Panc1 (cell line): ENCODE measurements around the gene MAMDC2.

ENCODE experiments used
- CTCF ChIP-seq: fragments of 450-650 bp; IDR thresholded peaks from 2 replicates; pipeline ENCODE4 v1.5.1; 2017; ENCODE audit warnings: mild to moderate bottlenecking
- POLR2AphosphoS5 ChIP-seq: IDR thresholded peaks from 2 replicates; pipeline ENCODE4 v1.6.1; 2012; ENCODE audit warnings: mild to moderate bottlenecking, low read depth, low read length, moderate library complexity
- TCF7L2 ChIP-seq: IDR thresholded peaks from 2 replicates; pipeline ENCODE4 v1.6.1; 2011; ENCODE audit warnings: mild to moderate bottlenecking, low read depth, low read length, inconsistent platforms
- TF ChIP-seq, protein P1 (sequence below), 2 experiments: IDR thresholded peaks; 2 replicates each; pipeline ENCODE4 v1.6.1; 2011 to 2012; ENCODE audit warnings: low read depth in 2 of 2, control low read depth in 1 of 2, low read length in 1 of 2, mild to moderate bottlenecking in 1 of 2, moderate library complexity in 1 of 2; ENCODE audit not compliant: insufficient read depth in 1 of 2

GRCh38 chr9:70152350-70152749 lies 108.7 kb downstream of the MAMDC2 start:
- TF ChIP-seq CTCF (no peak), TCF7L2 (no peak), POLR2AphosphoS5 (no peak)
- TF ChIP-seq, protein P1, sequence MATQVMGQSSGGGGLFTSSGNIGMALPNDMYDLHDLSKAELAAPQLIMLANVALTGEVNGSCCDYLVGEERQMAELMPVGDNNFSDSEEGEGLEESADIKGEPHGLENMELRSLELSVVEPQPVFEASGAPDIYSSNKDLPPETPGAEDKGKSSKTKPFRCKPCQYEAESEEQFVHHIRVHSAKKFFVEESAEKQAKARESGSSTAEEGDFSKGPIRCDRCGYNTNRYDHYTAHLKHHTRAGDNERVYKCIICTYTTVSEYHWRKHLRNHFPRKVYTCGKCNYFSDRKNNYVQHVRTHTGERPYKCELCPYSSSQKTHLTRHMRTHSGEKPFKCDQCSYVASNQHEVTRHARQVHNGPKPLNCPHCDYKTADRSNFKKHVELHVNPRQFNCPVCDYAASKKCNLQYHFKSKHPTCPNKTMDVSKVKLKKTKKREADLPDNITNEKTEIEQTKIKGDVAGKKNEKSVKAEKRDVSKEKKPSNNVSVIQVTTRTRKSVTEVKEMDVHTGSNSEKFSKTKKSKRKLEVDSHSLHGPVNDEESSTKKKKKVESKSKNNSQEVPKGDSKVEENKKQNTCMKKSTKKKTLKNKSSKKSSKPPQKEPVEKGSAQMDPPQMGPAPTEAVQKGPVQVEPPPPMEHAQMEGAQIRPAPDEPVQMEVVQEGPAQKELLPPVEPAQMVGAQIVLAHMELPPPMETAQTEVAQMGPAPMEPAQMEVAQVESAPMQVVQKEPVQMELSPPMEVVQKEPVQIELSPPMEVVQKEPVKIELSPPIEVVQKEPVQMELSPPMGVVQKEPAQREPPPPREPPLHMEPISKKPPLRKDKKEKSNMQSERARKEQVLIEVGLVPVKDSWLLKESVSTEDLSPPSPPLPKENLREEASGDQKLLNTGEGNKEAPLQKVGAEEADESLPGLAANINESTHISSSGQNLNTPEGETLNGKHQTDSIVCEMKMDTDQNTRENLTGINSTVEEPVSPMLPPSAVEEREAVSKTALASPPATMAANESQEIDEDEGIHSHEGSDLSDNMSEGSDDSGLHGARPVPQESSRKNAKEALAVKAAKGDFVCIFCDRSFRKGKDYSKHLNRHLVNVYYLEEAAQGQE (IDR thresholded peaks at IDR 0.05; ENCODE audit: insufficient read depth in 1 of 2, low read depth in 2 of 2, low read length in 1 of 2), result no peak
